Panc1 (cell line): ENCODE measurements around the gene TRPM4.

Source experiments
- TCF7L2 ChIP-seq: IDR thresholded peaks from 2 replicates; pipeline ENCODE4 v1.6.1; 2011; ENCODE audit warnings: mild to moderate bottlenecking, low read depth, low read length, inconsistent platforms
- TF ChIP-seq, protein P1 (sequence below): fragments of 450-650 bp; IDR thresholded peaks from 2 replicates; pipeline ENCODE4 v1.5.1; 2017; ENCODE audit warnings: mild to moderate bottlenecking
- TF ChIP-seq, protein P2 (sequence below), 2 experiments: IDR thresholded peaks; 2 replicates each; pipeline ENCODE4 v1.6.1; 2011 to 2012; ENCODE audit warnings: low read depth in 2 of 2, control low read depth in 1 of 2, low read length in 1 of 2, mild to moderate bottlenecking in 1 of 2, moderate library complexity in 1 of 2; ENCODE audit not compliant: insufficient read depth in 1 of 2

- no peak for TF ChIP-seq TCF7L2
- TF ChIP-seq, protein P1, sequence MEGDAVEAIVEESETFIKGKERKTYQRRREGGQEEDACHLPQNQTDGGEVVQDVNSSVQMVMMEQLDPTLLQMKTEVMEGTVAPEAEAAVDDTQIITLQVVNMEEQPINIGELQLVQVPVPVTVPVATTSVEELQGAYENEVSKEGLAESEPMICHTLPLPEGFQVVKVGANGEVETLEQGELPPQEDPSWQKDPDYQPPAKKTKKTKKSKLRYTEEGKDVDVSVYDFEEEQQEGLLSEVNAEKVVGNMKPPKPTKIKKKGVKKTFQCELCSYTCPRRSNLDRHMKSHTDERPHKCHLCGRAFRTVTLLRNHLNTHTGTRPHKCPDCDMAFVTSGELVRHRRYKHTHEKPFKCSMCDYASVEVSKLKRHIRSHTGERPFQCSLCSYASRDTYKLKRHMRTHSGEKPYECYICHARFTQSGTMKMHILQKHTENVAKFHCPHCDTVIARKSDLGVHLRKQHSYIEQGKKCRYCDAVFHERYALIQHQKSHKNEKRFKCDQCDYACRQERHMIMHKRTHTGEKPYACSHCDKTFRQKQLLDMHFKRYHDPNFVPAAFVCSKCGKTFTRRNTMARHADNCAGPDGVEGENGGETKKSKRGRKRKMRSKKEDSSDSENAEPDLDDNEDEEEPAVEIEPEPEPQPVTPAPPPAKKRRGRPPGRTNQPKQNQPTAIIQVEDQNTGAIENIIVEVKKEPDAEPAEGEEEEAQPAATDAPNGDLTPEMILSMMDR: no peak
- TF ChIP-seq, protein P2, sequence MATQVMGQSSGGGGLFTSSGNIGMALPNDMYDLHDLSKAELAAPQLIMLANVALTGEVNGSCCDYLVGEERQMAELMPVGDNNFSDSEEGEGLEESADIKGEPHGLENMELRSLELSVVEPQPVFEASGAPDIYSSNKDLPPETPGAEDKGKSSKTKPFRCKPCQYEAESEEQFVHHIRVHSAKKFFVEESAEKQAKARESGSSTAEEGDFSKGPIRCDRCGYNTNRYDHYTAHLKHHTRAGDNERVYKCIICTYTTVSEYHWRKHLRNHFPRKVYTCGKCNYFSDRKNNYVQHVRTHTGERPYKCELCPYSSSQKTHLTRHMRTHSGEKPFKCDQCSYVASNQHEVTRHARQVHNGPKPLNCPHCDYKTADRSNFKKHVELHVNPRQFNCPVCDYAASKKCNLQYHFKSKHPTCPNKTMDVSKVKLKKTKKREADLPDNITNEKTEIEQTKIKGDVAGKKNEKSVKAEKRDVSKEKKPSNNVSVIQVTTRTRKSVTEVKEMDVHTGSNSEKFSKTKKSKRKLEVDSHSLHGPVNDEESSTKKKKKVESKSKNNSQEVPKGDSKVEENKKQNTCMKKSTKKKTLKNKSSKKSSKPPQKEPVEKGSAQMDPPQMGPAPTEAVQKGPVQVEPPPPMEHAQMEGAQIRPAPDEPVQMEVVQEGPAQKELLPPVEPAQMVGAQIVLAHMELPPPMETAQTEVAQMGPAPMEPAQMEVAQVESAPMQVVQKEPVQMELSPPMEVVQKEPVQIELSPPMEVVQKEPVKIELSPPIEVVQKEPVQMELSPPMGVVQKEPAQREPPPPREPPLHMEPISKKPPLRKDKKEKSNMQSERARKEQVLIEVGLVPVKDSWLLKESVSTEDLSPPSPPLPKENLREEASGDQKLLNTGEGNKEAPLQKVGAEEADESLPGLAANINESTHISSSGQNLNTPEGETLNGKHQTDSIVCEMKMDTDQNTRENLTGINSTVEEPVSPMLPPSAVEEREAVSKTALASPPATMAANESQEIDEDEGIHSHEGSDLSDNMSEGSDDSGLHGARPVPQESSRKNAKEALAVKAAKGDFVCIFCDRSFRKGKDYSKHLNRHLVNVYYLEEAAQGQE (IDR thresholded peaks at IDR 0.05; ENCODE audit: insufficient read depth in 1 of 2, low read depth in 2 of 2, low read length in 1 of 2): no peak
Observed at GRCh38 chr19:49165111-49165750, 7.6 kb downstream of the TRPM4 start.
